GM23338 (cell line): ENCODE data around the gene SMCO2. TPM values are rescaled to one million over a fixed set of nuclear protein-coding genes. Genes with fewer than 3 reads are reported as not detected.

Source experiments
- ATAC-seq: fragments of 200-7000 bp; cut with Tn5 transposase; 3 replicates; pipeline ENCODE4 v1.9.1; 2020
- DNase-seq: peaks from one replicate; pipeline ENCODE4 v3.0.0-alpha.2; 2015; ENCODE audit warnings: low spot score
- H2AFZ ChIP-seq: fragments of 200-600 bp; sonication (generic); 2 replicates; pipeline ENCODE4 v1.8.0; 2016; ENCODE audit warnings: antibody characterized with exemption, mild to moderate bottlenecking, moderate library complexity
- H3F3A ChIP-seq: fragments of 200-600 bp; sonication (generic); replicated peaks from 2 replicates; pipeline ENCODE4 v1.8.0; 2017; ENCODE audit warnings: antibody characterized with exemption, mixed run types, low read depth
- H3K27ac ChIP-seq: fragments of 200-600 bp; sonication (generic); 2 replicates; pipeline ENCODE4 v1.6.1; 2016; ENCODE audit warnings: low read depth
- H3K27me3 ChIP-seq: fragments of 200-600 bp; sonication (generic); 2 replicates; pipeline ENCODE4 v1.8.0; 2016; ENCODE audit warnings: mild to moderate bottlenecking, mixed run types, moderate library complexity; ENCODE audit not compliant: insufficient read depth
- H3K36me3 ChIP-seq: fragments of 200-600 bp; sonication (generic); 2 replicates; pipeline ENCODE4 v1.8.0; 2016; ENCODE audit warnings: mild to moderate bottlenecking; ENCODE audit not compliant: insufficient read depth
- H3K4me1 ChIP-seq: fragments of 200-600 bp; sonication (generic); 2 replicates; pipeline ENCODE4 v1.8.0; 2016; ENCODE audit warnings: mild to moderate bottlenecking, moderate library complexity; ENCODE audit not compliant: insufficient read depth
- H3K4me2 ChIP-seq: fragments of 200-600 bp; sonication (generic); 2 replicates; pipeline ENCODE4 v1.7.1; 2017; ENCODE audit warnings: mixed run types
- H3K4me3 ChIP-seq: fragments of 200-600 bp; sonication (generic); 2 replicates; pipeline ENCODE4 v1.6.1; 2016; ENCODE audit warnings: mixed run types
- H3K79me2 ChIP-seq: fragments of 200-600 bp; sonication (generic); replicated peaks from 2 replicates; pipeline ENCODE4 v1.8.0; 2017; ENCODE audit warnings: mild to moderate bottlenecking; ENCODE audit not compliant: insufficient read depth
- H3K9me2 ChIP-seq: fragments of 200-600 bp; sonication (generic); 2 replicates; pipeline ENCODE4 v1.8.0; 2017; ENCODE audit not compliant: insufficient read depth
- H4K20me1 ChIP-seq: fragments of 200-600 bp; sonication (generic); replicated peaks from 2 replicates; pipeline ENCODE4 v1.8.0; 2017; ENCODE audit warnings: mild to moderate bottlenecking; ENCODE audit not compliant: insufficient read depth
- H3K27ac Mint-ChIP-seq: 2 replicates; pipeline ENCODE4 v1.8.0; 2020; ENCODE audit warnings: inconsistent platforms, mild to moderate bottlenecking, moderate library complexity, mixed read lengths
- H3K27me3 Mint-ChIP-seq: 3 replicates; pipeline ENCODE4 v1.8.0; 2022; ENCODE audit warnings: low read depth, mild to moderate bottlenecking, moderate library complexity, mixed read lengths, inconsistent platforms; ENCODE audit not compliant: insufficient read depth, poor library complexity
- H3K36me3 Mint-ChIP-seq: 3 replicates; pipeline ENCODE4 v1.8.0; 2021; ENCODE audit warnings: low read depth, mild to moderate bottlenecking, inconsistent platforms, moderate library complexity, mixed read lengths
- H3K4me1 Mint-ChIP-seq: 3 replicates; pipeline ENCODE4 v1.8.0; 2020; ENCODE audit warnings: mild to moderate bottlenecking, inconsistent platforms, mixed read lengths
- H3K4me3 Mint-ChIP-seq: 3 replicates; pipeline ENCODE4 v1.8.0; 2021; ENCODE audit warnings: moderate library complexity, mild to moderate bottlenecking, inconsistent platforms, mixed read lengths
- H3K9me3 Mint-ChIP-seq: 3 replicates; pipeline ENCODE4 v1.8.0; 2020; ENCODE audit warnings: moderate library complexity, mild to moderate bottlenecking, inconsistent platforms, mixed read lengths
- CREB1 ChIP-seq: fragments of 250-450 bp; sonication (Bioruptor Pico); IDR thresholded peaks from 2 replicates; pipeline ENCODE4 v1.5.0; 2020; ENCODE audit warnings: low read depth, mild to moderate bottlenecking, moderate library complexity
- CTCF ChIP-seq, 2 experiments: fragments of 200-600 bp in 1 of 2; sonication (generic) in 1 of 2; conservative IDR thresholded peaks; 2 replicates each; pipeline versions ENCODE4 v1.5.1 to v1.6.1; 2016 to 2017; ENCODE audit warnings: antibody characterized with exemption in 2 of 2, low read depth in 2 of 2, mild to moderate bottlenecking in 2 of 2, moderate library complexity in 1 of 2
- ETS1 ChIP-seq: IDR thresholded peaks from 2 replicates; pipeline ENCODE4 v1.6.1; 2016; ENCODE audit warnings: antibody characterized with exemption
- EZH2phosphoT487 ChIP-seq: fragments of 200-600 bp; sonication (generic); IDR thresholded peaks from one replicate; pipeline ENCODE4 v1.8.1; 2018; ENCODE audit warnings: antibody characterized with exemption; ENCODE audit not compliant: unreplicated experiment
- NANOG ChIP-seq: IDR thresholded peaks from 2 replicates; pipeline ENCODE4 v1.6.1; 2016; ENCODE audit warnings: antibody characterized with exemption, borderline replicate concordance
- POLR2AphosphoS5 ChIP-seq: IDR thresholded peaks from 2 replicates; pipeline ENCODE4 v1.6.1; 2016; ENCODE audit warnings: antibody characterized with exemption, low read depth
- REST ChIP-seq: IDR thresholded peaks from one replicate; pipeline ENCODE4 v1.6.1; 2018; ENCODE audit warnings: antibody characterized with exemption; ENCODE audit not compliant: unreplicated experiment
- ZNF114 ChIP-seq: fragments of 250-450 bp; sonication (Bioruptor Pico); IDR thresholded peaks from 2 replicates; pipeline ENCODE4 v1.5.0; 2020; ENCODE audit warnings: mild to moderate bottlenecking, moderate library complexity
- ZNF331 ChIP-seq: fragments of 250-450 bp; sonication (Bioruptor Pico); IDR thresholded peaks from 2 replicates; pipeline ENCODE4 v1.5.0; 2020; ENCODE audit warnings: low read depth, mild to moderate bottlenecking, moderate library complexity
- ZNF462 ChIP-seq: fragments of 250-450 bp; sonication (Bioruptor Pico); IDR thresholded peaks from 2 replicates; pipeline ENCODE4 v1.5.0; 2020; ENCODE audit warnings: mild to moderate bottlenecking, moderate library complexity
- polyA plus RNA-seq: library from polyadenylated mRNA; unstranded; fragments of >200 nt; fragmentation: Nextera tagmentation; extraction: Ambion mirVana; gene quantifications from 2 replicates; pipeline ENCODE4 v1.2.1, GENCODE V29; 2016
- total RNA-seq: library from RNA; depleted of rRNA; stranded (reverse); fragments of >200 nt; shearing (Covaris generic); gene quantifications from 2 replicates; pipeline ENCODE4 v1.2.3, GENCODE V29; 2014

The SMCO2 gene
- total and polyA plus RNA-seq, 2 experiments from 2014 or later, result 0.86 TPM; not detected in 1

- no peak for TF ChIP-seq ETS1
- no peak for TF ChIP-seq POLR2AphosphoS5
- no peak for TF ChIP-seq CTCF (conservative IDR thresholded peaks at IDR 0.05; ENCODE audit: low read depth in 2 of 2)
- no peak for TF ChIP-seq EZH2phosphoT487
Measured at GRCh38 chr12:27478949-27479348, 32.4 kb downstream of the SMCO2 start (continued).

- Histone ChIP-seq H3K79me2 (no peaks in the 10 kb centered on the region), H4K20me1 (no peaks in the 10 kb centered on the region), H2AFZ (no peak overlapping the region), H3K4me3 (no peak overlapping the region), H3F3A (no peaks in the 10 kb centered on the region), H3K27me3 (no peaks in the 10 kb centered on the region), H3K4me1 (no peaks in the 10 kb centered on the region), H3K36me3 (no peaks in the 10 kb centered on the region), H3K4me2 (no peak overlapping the region), H3K9me2 (no peaks in the 10 kb centered on the region; the same call in 1 of the 2 replicates), H3K27ac (no peak overlapping the region)
- H3K27ac Mint-ChIP-seq, result no peak overlapping the region
- H3K27me3 Mint-ChIP-seq, result peaks cover 7% of the 10 kb centered on the region
- no peaks in the 10 kb centered on the region for H3K4me1 Mint-ChIP-seq
- peaks cover 18% of the 10 kb centered on the region for H3K36me3 Mint-ChIP-seq
- DNase-seq, result no peak
- no peak for ATAC-seq
- no peak overlapping the region for H3K4me3 Mint-ChIP-seq
- peaks cover 27% of the 10 kb centered on the region for H3K9me3 Mint-ChIP-seq
- TF ChIP-seq EZH2phosphoT487 (no peak), ZNF114 (CRISPR knock-in tag) (no peak), CREB1 (CRISPR knock-in tag) (no peak), REST (no peak), ZNF331 (CRISPR knock-in tag) (no peak), CTCF (conservative IDR thresholded peaks at IDR 0.05; ENCODE audit: low read depth in 2 of 2) (no peak), POLR2AphosphoS5 (no peak), NANOG (no peak), ZNF462 (CRISPR knock-in tag) (no peak)
Measured at GRCh38 chr12:27480016-27480415, 33.5 kb downstream of the SMCO2 start.
